ENCODE data around the gene PLGRKT.

Gene PLGRKT

DNA sequence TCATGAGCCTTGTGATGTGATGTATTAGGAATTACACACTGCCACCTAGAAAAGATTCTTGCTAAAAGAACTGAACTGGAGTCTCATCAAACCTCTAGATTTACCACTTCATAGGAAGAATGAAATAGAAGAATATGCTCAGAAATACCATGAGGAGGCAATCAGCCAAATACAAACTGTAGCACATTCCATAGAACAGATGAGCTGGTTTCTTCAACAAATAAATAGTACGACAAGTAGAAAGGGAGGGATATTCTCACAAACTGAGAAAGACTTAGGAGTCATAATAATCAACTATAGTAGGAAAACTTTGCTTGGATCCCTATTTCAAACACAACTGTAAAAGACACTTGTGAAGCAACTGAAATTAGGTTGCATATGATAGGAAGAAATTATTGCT, 15.4 kb downstream of the PLGRKT start:
- TF ChIP-seq GATA2 (IDR thresholded peaks at IDR 0.05; ENCODE audit: low read depth, low read length) (no peak), GATA3 (IDR thresholded peaks at IDR 0.05; ENCODE audit: low read depth, low read length) (no peak)

DNA sequence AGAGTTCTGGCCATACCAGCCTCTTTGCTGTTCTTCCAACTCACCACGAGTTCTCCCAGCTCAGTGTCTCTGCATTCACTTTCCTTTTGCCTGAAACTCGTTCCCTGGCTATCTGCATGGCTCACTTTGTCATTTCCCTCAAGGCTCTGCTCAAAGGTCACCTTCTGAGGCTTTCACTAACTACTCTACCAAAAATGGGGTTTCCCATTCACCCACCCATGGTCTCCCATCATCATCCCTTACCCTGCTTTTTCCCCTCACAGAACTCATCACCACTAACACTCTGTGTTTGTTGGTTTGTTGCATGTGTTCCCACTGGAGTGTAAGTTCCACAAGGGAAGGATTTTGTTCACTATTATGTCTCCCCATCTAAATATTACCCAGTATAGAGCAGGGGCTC, 16.6 kb downstream of the PLGRKT start:
- TF ChIP-seq GATA2 (IDR thresholded peaks at IDR 0.05; ENCODE audit: low read depth, low read length) (no peak), GATA3 (IDR thresholded peaks at IDR 0.05; ENCODE audit: low read depth, low read length) (no peak)

DNA sequence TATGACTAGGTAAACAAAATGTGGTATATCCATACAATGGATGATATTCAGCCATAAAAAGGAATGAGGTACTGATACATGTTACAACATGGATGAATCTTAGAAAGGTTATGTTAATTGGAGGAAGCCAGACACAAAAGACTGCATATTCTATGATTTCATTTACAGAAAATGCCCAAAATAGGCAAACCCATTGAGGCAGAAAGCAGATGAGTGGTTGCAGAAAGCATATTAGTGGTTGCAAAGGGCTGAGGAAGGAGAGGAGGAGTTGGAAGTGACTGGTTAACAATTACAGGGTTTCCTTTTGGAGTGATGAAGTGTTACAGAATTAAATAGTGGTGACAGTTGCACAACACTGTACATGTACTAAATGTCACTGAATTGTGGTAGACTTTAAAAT, 17.7 kb downstream of the PLGRKT start:
- no peak for TF ChIP-seq GATA3 (IDR thresholded peaks at IDR 0.05; ENCODE audit: low read depth, low read length)
- TF ChIP-seq GATA2 (IDR thresholded peaks at IDR 0.05; ENCODE audit: low read depth, low read length): no peak

DNA sequence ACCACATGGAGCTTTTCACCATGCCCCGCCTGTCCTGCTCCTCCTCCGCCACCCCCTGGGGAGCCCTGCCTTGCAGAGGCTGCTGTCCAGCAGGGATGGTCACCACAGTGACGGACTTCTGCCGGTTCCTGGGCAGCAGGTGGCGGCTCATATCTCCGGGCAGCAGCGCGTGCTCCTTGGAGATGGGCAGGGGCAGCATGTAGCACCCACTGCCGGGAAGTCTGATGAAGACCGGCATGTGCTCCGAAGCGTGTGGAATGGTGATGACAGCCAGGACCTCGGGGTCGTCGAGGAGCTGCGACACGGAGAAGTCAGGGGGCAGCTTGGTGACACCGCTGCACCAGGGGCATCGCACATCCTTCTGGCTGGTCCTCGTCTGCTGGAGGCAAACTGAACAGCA, 19.2 kb downstream of the PLGRKT start:
- TF ChIP-seq GATA2 (IDR thresholded peaks at IDR 0.05; ENCODE audit: low read depth, low read length): no peak
- TF ChIP-seq GATA3 (IDR thresholded peaks at IDR 0.05; ENCODE audit: low read depth, low read length): no peak

DNA sequence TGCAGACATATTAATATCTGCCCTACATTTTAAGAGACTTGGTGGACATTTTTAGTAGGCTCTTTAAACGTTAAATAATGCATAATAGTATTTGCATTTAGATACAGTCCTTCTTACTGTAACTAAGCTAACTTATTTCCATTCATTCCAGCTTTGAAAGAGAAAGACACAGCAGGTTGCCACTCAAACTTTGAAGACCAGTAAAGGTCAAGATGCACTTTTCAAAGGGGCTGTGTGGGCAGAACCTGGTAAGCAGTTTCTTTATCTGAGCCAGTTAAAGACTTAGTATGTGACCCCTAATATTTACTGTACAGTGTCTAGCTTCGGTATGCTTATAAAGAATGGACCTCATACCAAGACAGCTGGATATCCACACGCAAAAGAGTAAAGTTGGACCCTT, 20.8 kb downstream of the PLGRKT start:
- TF ChIP-seq GATA2 (IDR thresholded peaks at IDR 0.05; ENCODE audit: low read depth, low read length): no peak
- TF ChIP-seq GATA3 (IDR thresholded peaks at IDR 0.05; ENCODE audit: low read depth, low read length): no peak

DNA sequence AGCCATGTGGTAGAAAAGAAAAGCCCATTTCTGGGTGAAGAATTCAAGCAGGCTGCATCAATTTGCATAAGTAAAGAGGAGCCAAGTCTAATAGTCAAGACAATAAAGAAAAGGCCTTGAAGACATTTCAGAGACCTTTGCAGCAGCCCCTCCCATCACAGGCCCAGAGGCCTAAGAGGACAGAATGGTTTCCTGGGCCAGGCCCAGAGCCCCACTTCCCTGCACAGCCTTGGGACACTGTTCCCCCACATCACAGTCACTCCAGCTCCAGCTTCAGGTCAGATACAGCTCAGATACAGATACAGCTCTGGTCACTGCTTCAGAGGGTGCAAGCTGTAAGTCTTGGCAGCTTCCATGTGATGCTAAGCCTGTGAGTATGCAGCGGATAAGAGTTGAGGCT, 29.1 kb downstream of the PLGRKT start:
- TF ChIP-seq GATA3 (IDR thresholded peaks at IDR 0.05; ENCODE audit: low read depth, low read length) (no peak), GATA2 (IDR thresholded peaks at IDR 0.05; ENCODE audit: low read depth, low read length) (no peak)

DNA sequence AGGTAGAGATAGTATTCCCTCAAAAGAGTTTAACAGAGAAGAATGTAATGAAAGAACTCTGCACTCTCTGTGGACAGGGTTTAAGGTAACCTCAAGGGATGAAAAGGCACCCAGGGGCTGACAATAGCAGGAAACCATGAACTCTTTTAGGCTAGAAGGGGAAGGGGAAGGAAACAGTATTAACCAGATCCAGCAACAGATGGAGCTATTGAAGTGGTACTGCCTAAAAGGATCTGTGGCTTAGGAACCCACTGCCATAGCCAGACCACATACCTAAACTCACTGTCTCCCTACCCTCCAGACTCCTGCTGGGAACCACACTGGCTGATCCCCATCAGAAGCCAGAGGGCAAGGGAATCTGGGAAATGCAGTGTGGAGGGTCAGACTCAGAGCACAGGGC, 35.5 kb downstream of the PLGRKT start:
- TF ChIP-seq GATA2 (IDR thresholded peaks at IDR 0.05; ENCODE audit: low read depth, low read length) (no peak), GATA3 (IDR thresholded peaks at IDR 0.05; ENCODE audit: low read depth, low read length) (no peak)

DNA sequence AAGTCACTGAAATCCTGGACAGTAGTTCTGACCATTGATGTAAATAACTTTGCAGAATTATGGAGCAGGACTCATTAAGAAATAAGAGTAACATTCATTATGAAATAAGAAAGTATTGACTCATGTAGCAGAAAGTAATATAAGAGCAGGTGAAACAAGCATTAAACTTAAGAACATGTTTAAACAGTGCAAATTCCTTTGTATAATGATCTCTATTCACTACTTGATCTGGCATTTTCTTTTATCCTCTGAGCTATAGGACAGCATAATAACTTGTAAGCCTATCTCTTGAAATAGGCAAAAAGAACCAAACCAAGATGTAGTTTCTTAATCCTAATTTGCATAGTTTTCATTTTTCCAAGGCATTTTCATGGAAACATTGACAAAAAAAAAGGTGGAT, 42.3 kb downstream of the PLGRKT start:
- TF ChIP-seq GATA3 (IDR thresholded peaks at IDR 0.05; ENCODE audit: low read depth, low read length): no peak

DNA sequence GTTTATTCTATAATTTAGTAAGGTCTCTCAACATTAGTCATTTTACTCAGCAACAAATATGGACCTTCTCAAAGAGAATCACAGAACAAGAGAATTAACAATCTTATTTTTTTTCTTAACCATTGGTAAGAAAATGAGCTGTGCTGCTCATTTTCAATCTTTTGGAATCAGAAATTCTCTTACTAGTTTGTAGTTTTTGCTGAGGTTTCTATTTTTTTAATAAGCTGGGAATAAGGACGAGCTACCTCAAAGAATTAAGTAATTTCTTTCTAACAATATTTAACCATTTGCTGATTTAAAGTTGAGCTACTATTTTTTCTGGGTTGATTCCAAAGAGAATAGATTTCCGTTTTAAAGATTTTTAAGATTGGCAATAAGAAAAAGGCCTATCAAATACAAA, 44.2 kb downstream of the PLGRKT start:
- TF ChIP-seq GATA2 (IDR thresholded peaks at IDR 0.05; ENCODE audit: low read depth, low read length) (no peak), GATA3 (IDR thresholded peaks at IDR 0.05; ENCODE audit: low read depth, low read length) (no peak)

DNA sequence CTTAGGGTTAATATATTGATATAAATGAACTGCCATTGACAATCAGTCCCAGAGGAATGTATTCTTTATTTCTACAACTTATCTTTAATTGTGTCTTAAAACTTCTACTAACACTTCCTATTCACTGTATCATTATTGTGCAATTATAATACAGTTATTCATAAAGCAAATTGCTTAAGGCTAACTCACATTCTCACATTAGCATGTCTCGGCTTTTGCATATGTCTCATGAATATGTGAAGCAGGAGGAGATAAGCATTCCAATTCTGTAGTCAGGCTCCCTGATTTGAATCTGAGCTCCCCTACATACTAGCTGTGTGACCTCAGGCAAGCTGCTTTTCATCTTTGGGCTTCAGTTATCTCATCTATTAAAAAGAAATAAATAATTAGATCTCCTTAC, 45.4 kb downstream of the PLGRKT start:
- TF ChIP-seq GATA2 (IDR thresholded peaks at IDR 0.05; ENCODE audit: low read depth, low read length) (no peak), GATA3 (IDR thresholded peaks at IDR 0.05; ENCODE audit: low read depth, low read length) (no peak)

DNA sequence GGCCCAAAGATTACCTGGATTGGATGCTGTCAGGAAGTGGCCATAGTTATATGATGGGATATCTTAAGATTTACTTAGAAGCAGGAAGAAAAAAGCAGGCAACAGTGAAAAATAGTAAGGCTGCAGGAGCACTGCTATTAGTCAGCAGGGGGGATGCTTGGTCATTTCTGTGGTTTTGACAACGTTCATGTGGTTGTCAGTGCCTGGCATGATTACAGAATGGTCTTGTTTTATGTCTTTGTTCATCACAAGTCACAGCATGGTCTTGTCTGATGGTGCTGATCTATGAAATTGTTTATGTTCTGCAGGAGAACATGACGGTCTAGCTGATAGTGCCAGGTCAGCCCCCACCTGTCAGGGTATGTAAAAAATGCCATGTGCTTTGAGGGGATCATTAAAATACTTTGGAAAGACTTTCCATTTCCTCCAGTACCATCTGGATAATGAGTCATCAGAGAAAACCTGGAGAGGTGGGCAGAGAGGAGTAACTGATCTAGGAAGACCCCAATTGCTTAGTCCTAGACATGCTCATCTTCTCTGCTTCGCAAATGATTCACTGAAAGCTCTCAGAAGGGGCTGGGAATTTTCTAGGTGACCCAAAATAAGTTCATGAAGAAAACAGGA, 48.5 kb downstream of the PLGRKT start:
- no peak for TF ChIP-seq GATA3 (IDR thresholded peaks at IDR 0.05; ENCODE audit: low read depth, low read length)

DNA sequence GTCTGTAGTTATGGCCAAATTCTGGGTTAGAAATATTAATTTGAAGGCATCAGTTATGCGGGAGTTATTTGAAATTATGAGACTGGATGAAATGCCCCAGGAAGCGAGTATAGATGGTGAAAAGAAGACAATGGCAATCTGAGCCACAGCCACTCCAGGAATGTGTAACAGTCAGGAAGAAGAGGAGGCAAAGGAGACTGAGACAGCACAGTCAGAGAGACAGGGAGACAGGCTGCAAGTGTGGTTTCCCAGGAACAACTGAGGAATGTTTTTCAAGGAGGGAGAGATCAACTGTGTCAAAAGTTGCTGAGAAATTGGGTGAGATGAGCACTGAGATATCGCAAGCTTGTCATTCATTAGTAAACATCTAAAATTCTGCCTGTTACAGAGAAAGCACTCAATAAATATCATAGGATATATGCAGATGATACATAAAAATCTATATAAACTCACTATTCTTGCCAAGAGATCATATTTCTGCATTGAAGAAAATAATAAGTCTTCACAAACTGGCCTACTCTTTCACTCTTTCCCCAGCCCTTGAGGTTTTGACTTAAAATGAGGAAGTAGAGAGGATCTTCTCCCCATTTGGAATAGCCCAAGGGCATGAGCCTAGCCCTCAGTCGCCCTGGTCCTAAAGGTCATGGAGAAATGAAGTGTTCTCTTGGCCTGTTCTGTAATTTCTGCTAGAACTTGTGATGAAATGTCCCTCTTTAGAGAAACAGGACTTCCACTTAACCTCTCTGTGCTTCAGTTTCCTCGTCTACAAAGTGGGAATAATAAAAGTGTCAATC, 49.5 kb downstream of the PLGRKT start:
- TF ChIP-seq GATA3 (IDR thresholded peaks at IDR 0.05; ENCODE audit: low read depth, low read length) (no peak), GATA2 (IDR thresholded peaks at IDR 0.05; ENCODE audit: low read depth, low read length) (no peak)

DNA sequence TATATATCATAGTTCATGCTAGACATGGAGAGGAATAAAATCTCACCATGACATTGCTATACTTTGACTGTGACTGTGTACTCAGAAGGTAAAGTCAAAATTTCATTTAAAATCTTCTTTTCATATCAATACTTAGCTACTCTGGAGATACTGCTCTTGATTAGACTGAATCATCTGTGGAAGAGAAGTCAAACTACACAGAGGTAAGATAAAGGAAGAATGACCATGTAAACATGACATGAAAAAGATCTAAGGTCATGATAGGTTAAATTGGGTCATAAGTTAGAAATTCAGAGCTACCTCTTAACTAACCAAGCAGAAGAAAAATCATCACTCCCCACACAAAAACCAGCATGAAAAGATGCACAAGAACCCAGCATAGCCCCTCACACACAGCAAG, 53.3 kb downstream of the PLGRKT start:
- TF ChIP-seq GATA3 (IDR thresholded peaks at IDR 0.05; ENCODE audit: low read depth, low read length) (no peak), GATA2 (IDR thresholded peaks at IDR 0.05; ENCODE audit: low read depth, low read length) (no peak)

DNA sequence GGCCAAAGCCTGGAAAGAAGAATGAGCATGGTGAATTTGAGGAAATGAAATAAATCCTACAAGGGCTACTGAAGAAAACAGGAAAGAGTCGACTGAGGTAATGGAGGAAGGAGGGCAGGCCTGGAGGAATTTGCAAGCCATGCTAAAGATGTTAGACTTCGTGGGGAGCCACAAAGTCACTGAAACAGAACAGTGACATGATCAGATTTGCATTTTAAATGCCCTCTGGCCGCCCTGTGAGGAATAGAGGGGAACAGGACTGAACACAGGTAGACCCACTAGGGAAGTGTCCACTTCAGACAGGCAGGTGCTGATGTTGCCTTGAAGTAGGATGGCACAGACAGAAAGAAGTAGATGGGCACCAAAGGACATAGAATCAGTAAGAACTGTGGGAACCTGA, 55.2 kb downstream of the PLGRKT start:
- TF ChIP-seq GATA2 (IDR thresholded peaks at IDR 0.05; ENCODE audit: low read depth, low read length) (no peak), GATA3 (IDR thresholded peaks at IDR 0.05; ENCODE audit: low read depth, low read length) (no peak)

DNA sequence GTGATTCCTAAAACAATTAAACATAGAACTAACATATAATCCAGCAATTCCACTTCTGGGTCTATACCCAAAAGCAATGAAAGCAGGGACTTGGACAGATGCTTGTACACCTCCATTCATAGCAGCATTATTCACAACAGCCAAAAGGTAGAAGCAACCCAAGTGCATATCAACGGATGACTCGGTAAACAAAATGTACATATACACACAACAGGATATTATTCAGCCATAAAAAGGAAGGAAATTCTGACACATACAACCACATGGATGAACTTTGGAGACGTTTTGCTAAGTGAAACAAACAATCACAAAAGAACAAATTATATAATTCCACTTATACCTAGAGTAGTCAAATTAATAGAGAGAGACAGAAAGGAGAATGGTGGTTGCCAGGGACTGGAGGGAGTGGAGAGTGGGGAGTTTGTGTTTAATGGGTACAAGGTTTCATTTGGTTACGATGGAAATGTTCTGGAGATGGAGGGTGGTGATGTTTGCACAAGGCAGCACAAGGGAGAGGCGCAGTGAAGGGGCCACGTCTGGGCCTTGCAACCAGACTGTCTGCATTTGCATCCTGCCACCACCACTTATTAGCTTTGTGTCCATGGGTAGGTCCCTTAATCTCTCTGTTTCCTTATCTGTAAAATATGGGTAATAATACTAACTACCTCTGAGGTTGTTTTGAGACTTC, 61.8 kb downstream of the PLGRKT start:
- no peak for TF ChIP-seq GATA3 (IDR thresholded peaks at IDR 0.05; ENCODE audit: low read depth, low read length)
- no peak for TF ChIP-seq GATA2 (IDR thresholded peaks at IDR 0.05; ENCODE audit: low read depth, low read length)
